ENCODE results near the gene ARHGEF39. TPM values are rescaled to one million over a fixed set of nuclear protein-coding genes. Genes with fewer than 3 reads are reported as not detected.

The ARHGEF39 gene
- total RNA-seq, 1 donor from 2014 or later: 1.2 TPM

- H3K4me3 ChIP-seq (ENCODE audit: low read depth, low read length): peak overlapping the region; percentile 46
- DNase-seq (ENCODE audit: low read depth): no peak
- H3K27me3 ChIP-seq (ENCODE audit: control insufficient read depth, insufficient read depth, low read length): no peaks in the 10 kb centered on the region
- peaks cover 2% of the 10 kb centered on the region for H3K36me3 ChIP-seq (ENCODE audit: control insufficient read depth, insufficient read depth, low read length)
- TF ChIP-seq CTCF (IDR thresholded peaks at IDR 0.05; ENCODE audit: insufficient read depth, low read length, poor library complexity, severe bottlenecking): no peak
Observed at GRCh38 chr9:35656831-35657545, 8.0 kb downstream of the ARHGEF39 start.

- Histone ChIP-seq H3K4me3 (ENCODE audit: low read depth, low read length) (no peak overlapping the region), H3K36me3 (ENCODE audit: control insufficient read depth, insufficient read depth, low read length) (peaks cover 2% of the 10 kb centered on the region), H3K27me3 (ENCODE audit: control insufficient read depth, insufficient read depth, low read length) (no peaks in the 10 kb centered on the region)
- TF ChIP-seq CTCF (IDR thresholded peaks at IDR 0.05; ENCODE audit: insufficient read depth, low read length, poor library complexity, severe bottlenecking): no peak
- DNase-seq (ENCODE audit: low read depth): no peak
Observed at GRCh38 chr9:35656348-35656747, 8.6 kb downstream of the ARHGEF39 start.

- H3K27me3 ChIP-seq (ENCODE audit: control insufficient read depth, insufficient read depth, low read length): no peaks in the 10 kb centered on the region
- DNase-seq (ENCODE audit: low read depth): no peak
- H3K36me3 ChIP-seq (ENCODE audit: control insufficient read depth, insufficient read depth, low read length): no peaks in the 10 kb centered on the region
- no peak for TF ChIP-seq CTCF (IDR thresholded peaks at IDR 0.05; ENCODE audit: insufficient read depth, low read length, poor library complexity, severe bottlenecking)
- no peak overlapping the region for H3K4me3 ChIP-seq (ENCODE audit: low read depth, low read length)
Observed at GRCh38 chr9:35653611-35654010, 11.4 kb downstream of the ARHGEF39 start.

- no peak for TF ChIP-seq CTCF (IDR thresholded peaks at IDR 0.05; ENCODE audit: insufficient read depth, low read length, poor library complexity, severe bottlenecking)
- H3K27me3 ChIP-seq (ENCODE audit: control insufficient read depth, insufficient read depth, low read length): no peaks in the 10 kb centered on the region
- H3K4me3 ChIP-seq (ENCODE audit: low read depth, low read length): no peak overlapping the region
- no peak for DNase-seq (ENCODE audit: low read depth)
- no peaks in the 10 kb centered on the region for H3K36me3 ChIP-seq (ENCODE audit: control insufficient read depth, insufficient read depth, low read length)
Observed at GRCh38 chr9:35652829-35653209, 12.2 kb downstream of the ARHGEF39 start.

GRCh38 chr9:35651956-35652828 lies 12.8 kb downstream of the ARHGEF39 start:
- H3K4me3 ChIP-seq (ENCODE audit: low read depth, low read length): no peak overlapping the region
- no peak for TF ChIP-seq CTCF (IDR thresholded peaks at IDR 0.05; ENCODE audit: insufficient read depth, low read length, poor library complexity, severe bottlenecking)
- no peak for DNase-seq (ENCODE audit: low read depth)

More at GRCh38 chr9:35651956-35652828, 12.8 kb downstream of the ARHGEF39 start:
- Histone ChIP-seq H3K27me3 (ENCODE audit: control insufficient read depth, insufficient read depth, low read length) (no peaks in the 10 kb centered on the region), H3K36me3 (ENCODE audit: control insufficient read depth, insufficient read depth, low read length) (no peaks in the 10 kb centered on the region)
